ENCODE results near the gene IMMT.

Gene IMMT

GRCh38 chr2:86107031-86107430, 88.2 kb downstream of the IMMT start:
- TF ChIP-seq CTCF (IDR thresholded peaks at IDR 0.05; ENCODE audit: borderline replicate concordance, extremely low read depth, low read length, poor library complexity, severe bottlenecking) (no peak), EZH2 (IDR thresholded peaks at IDR 0.05; ENCODE audit: borderline replicate concordance, low read depth, low read length, severe bottlenecking) (no peak)
- peaks cover 27% of the 10 kb centered on the region; the same call in 1 of the 2 replicates for H4K20me1 ChIP-seq (ENCODE audit: insufficient read depth, low read length)
- H3K79me2 ChIP-seq (ENCODE audit: insufficient read depth, low read length): peaks cover 92% of the 10 kb centered on the region
- H3K36me3 ChIP-seq (ENCODE audit: insufficient read depth, low read length): peaks cover 58% of the 10 kb centered on the region
- H2AFZ ChIP-seq (ENCODE audit: low read depth, low read length): no peak overlapping the region
- no peak for ATAC-seq (ENCODE audit: insufficient read depth, low read depth)
- peak overlapping the region; percentile 94 for H3K4me2 ChIP-seq (ENCODE audit: insufficient read depth, low read length)
- no peaks in the 10 kb centered on the region for H3K9me3 ChIP-seq (ENCODE audit: insufficient read depth, low read length, severe bottlenecking)
- peaks cover 48% of the 10 kb centered on the region for H3K4me1 ChIP-seq (ENCODE audit: insufficient read depth, low read length)
- H3K4me3 ChIP-seq (ENCODE audit: low read depth in 1 of 2, low read length in 2 of 2): peak overlapping the region; percentile 85 to 95; a peak in 3 of 4 replicates
- no peak for DNase-seq
- H3K27ac ChIP-seq (ENCODE audit: low read length): peak overlapping the region; percentile 80
- no peaks in the 10 kb centered on the region for H3K27me3 ChIP-seq (ENCODE audit: insufficient read depth, low read length, poor library complexity)
- H3K9ac ChIP-seq (ENCODE audit: low read depth, low read length): peak overlapping the region; percentile 66

- no peaks in the 10 kb centered on the region for H3K9me3 ChIP-seq (ENCODE audit: insufficient read depth, low read length, severe bottlenecking)
- peak within 1 kb of the TSS; percentile 94 for H3K4me2 ChIP-seq (ENCODE audit: insufficient read depth, low read length)
- peaks cover 27% of the 10 kb centered on the region; the same call in 1 of the 2 replicates for H4K20me1 ChIP-seq (ENCODE audit: insufficient read depth, low read length)
- ATAC-seq (ENCODE audit: insufficient read depth, low read depth): peak; percentile 91
- peaks cover 54% of the 10 kb centered on the region for H3K4me1 ChIP-seq (ENCODE audit: insufficient read depth, low read length)
- no peaks in the 10 kb centered on the region for H3K27me3 ChIP-seq (ENCODE audit: insufficient read depth, low read length, poor library complexity)
- H3K79me2 ChIP-seq (ENCODE audit: insufficient read depth, low read length): peaks cover 97% of the 10 kb centered on the region
- peak within 1 kb of the TSS; percentile 66 for H3K9ac ChIP-seq (ENCODE audit: low read depth, low read length)
- H3K36me3 ChIP-seq (ENCODE audit: insufficient read depth, low read length): peaks cover 60% of the 10 kb centered on the region
- DNase-seq: peak; percentile 96
- TF ChIP-seq EZH2 (IDR thresholded peaks at IDR 0.05; ENCODE audit: borderline replicate concordance, low read depth, low read length, severe bottlenecking) (no peak), CTCF (IDR thresholded peaks at IDR 0.05; ENCODE audit: borderline replicate concordance, extremely low read depth, low read length, poor library complexity, severe bottlenecking) (no peak)
- H3K4me3 ChIP-seq (ENCODE audit: low read depth in 1 of 2, low read length in 2 of 2): peak within 1 kb of the TSS; percentile 85 to 95
- peak within 1 kb of the TSS; percentile 96 for H2AFZ ChIP-seq (ENCODE audit: low read depth, low read length)
- H3K27ac ChIP-seq (ENCODE audit: low read length): peak within 1 kb of the TSS; percentile 80
Observed at GRCh38 chr2:86105969-86106945, 89.0 kb downstream of the IMMT start, which contains the start of gene PTCD3. Gene PTCD3 (plus strand): TSS chr2:86106235. CDS start chr2:86106248, 13 bp downstream.

GRCh38 chr2:86105252-86105968, 89.9 kb downstream of the IMMT start, which contains the start of gene POLR1A:
Gene POLR1A (minus strand): TSS chr2:86105886. CDS start chr2:86105776, 110 bp downstream.
- DNase-seq (peak; percentile 85), ATAC-seq (ENCODE audit: insufficient read depth, low read depth) (peak; percentile 86)
- Histone ChIP-seq H3K79me2 (ENCODE audit: insufficient read depth, low read length) (peaks cover 97% of the 10 kb centered on the region), H4K20me1 (ENCODE audit: insufficient read depth, low read length) (peaks cover 22% of the 10 kb centered on the region; the same call in 1 of the 2 replicates), H3K9ac (ENCODE audit: low read depth, low read length) (peak within 1 kb of the TSS; percentile 66), H3K27ac (ENCODE audit: low read length) (peak within 1 kb of the TSS; percentile 80), H3K4me1 (ENCODE audit: insufficient read depth, low read length) (peaks cover 56% of the 10 kb centered on the region), H2AFZ (ENCODE audit: low read depth, low read length) (peak within 1 kb of the TSS; percentile 96), H3K4me3 (ENCODE audit: low read depth in 1 of 2, low read length in 2 of 2) (peak within 1 kb of the TSS; percentile 85 to 95), H3K27me3 (ENCODE audit: insufficient read depth, low read length, poor library complexity) (no peaks in the 10 kb centered on the region), H3K9me3 (ENCODE audit: insufficient read depth, low read length, severe bottlenecking) (no peaks in the 10 kb centered on the region), H3K4me2 (ENCODE audit: insufficient read depth, low read length) (peak within 1 kb of the TSS; percentile 94), H3K36me3 (ENCODE audit: insufficient read depth, low read length) (peaks cover 61% of the 10 kb centered on the region)
- TF ChIP-seq CTCF (IDR thresholded peaks at IDR 0.05; ENCODE audit: borderline replicate concordance, extremely low read depth, low read length, poor library complexity, severe bottlenecking) (no peak), EZH2 (IDR thresholded peaks at IDR 0.05; ENCODE audit: borderline replicate concordance, low read depth, low read length, severe bottlenecking) (no peak)

All from DND-41 (cell line).